B cell (primary cell): ENCODE data around the gene NOP53. TPM values are rescaled to one million over a fixed set of nuclear protein-coding genes. Genes with fewer than 3 reads are reported as not detected.
"Not testable (repeated sequence)": the region's sequence is repeated elsewhere in the genome, so short reads cannot be mapped to it uniquely, and the experiment has no call there.

Source experiments
- ATAC-seq: fragments of 200-7000 bp; cut with Tn5 transposase; one replicate; pipeline ENCODE4 v1.10.0; 2021; ENCODE audit warnings: low read depth, mild to moderate bottlenecking, moderate number of reproducible peaks, moderate library complexity
- CTCF ChIA-PET: fragments of 350-600 bp; sonication (Branson Sonifier 250); formaldehyde crosslinking; loops from one replicate; lab custom pipeline; 2021; ENCODE audit warnings: antibody characterized with exemption, inconsistent platforms; lab: Charles Lee
- POLR2A ChIA-PET: fragments of 350-600 bp; sonication (Branson Sonifier 250); formaldehyde crosslinking; loops from one replicate; lab custom pipeline; 2021; ENCODE audit warnings: antibody characterized with exemption; lab: Charles Lee
- DNase-seq: peaks from one replicate; pipeline ENCODE4 v3.0.0; 2013
- H2AFZ ChIP-seq: 2 replicates; pipeline ENCODE4 v1.6.1; 2012; ENCODE audit warnings: mild to moderate bottlenecking, low read depth, low read length; ENCODE audit not compliant: insufficient read depth, poor library complexity, severe bottlenecking
- H3K27ac ChIP-seq, 2 donors: 1 replicate in 1 of 2; 2 replicates in 1 of 2; pipeline ENCODE4 v1.5.1; 2012 to 2013; ENCODE audit warnings: low read length in 2 of 2, mild to moderate bottlenecking in 2 of 2, moderate library complexity in 1 of 2
- H3K27me3 ChIP-seq, 4 experiments: fragments of 200-600 bp in 1 of 4; sonication (generic) in 1 of 4; replicated peaks in 1 of 4; 1 replicate in 2 of 4; 2 replicates in 2 of 4; pipeline versions ENCODE4 v1.6.1 to v1.7.0; 2013 to 2016; ENCODE audit warnings: low read length in 3 of 4, mild to moderate bottlenecking in 2 of 4, mixed read lengths in 1 of 4, moderate library complexity in 1 of 4; ENCODE audit not compliant: insufficient read depth in 4 of 4, control insufficient read depth in 3 of 4; ENCODE audit errors: control extremely low read depth in 1 of 4
- H3K36me3 ChIP-seq, 2 experiments: replicated peaks in 1 of 2; 1 replicate in 1 of 2; 2 replicates in 1 of 2; pipeline versions ENCODE4 v1.6.1 to v1.7.1; 2013; ENCODE audit warnings: low read length in 1 of 2; ENCODE audit not compliant: insufficient read depth in 2 of 2, control insufficient read depth in 1 of 2; ENCODE audit errors: control extremely low read depth in 1 of 2, extremely low read depth in 1 of 2
- H3K4me1 ChIP-seq, 2 donors: fragments of 200-600 bp in 1 of 2; sonication (generic) in 1 of 2; 1 replicate in 1 of 2; 2 replicates in 1 of 2; pipeline versions ENCODE4 v1.5.1 to v1.6.1; 2013 to 2017; ENCODE audit warnings: low read length in 2 of 2; ENCODE audit not compliant: control insufficient read depth in 2 of 2, insufficient read depth in 2 of 2
- H3K4me2 ChIP-seq: replicated peaks from 2 replicates; pipeline ENCODE3; 2012; ENCODE audit warnings: mild to moderate bottlenecking, low read depth, low read length; ENCODE audit not compliant: poor library complexity, severe bottlenecking
- H3K4me3 ChIP-seq, 5 experiments: fragments of 200-600 bp in 1 of 5; sonication (generic) in 1 of 5; 1 replicate in 3 of 5; 2 replicates in 2 of 5; pipeline versions ENCODE4 v1.5.1 to v1.7.0; 2011 to 2016; ENCODE audit warnings: low read length in 4 of 5, mild to moderate bottlenecking in 4 of 5, low read depth in 2 of 5, control low read depth in 1 of 5, moderate library complexity in 1 of 5; ENCODE audit not compliant: insufficient read depth in 1 of 5; ENCODE audit errors: control extremely low read depth in 1 of 5, extremely low read depth in 1 of 5
- H3K79me2 ChIP-seq: fragments of 200-600 bp; sonication (generic); one replicate; pipeline ENCODE4 v1.6.0; 2016; ENCODE audit warnings: low read length; ENCODE audit not compliant: control insufficient read depth, insufficient read depth
- H3K9ac ChIP-seq: fragments of 200-600 bp; sonication (generic); 2 replicates; pipeline ENCODE4 v1.6.1; 2017; ENCODE audit warnings: mild to moderate bottlenecking, low read length, moderate library complexity
- H3K9me3 ChIP-seq, 3 donors: one replicate each; pipeline versions ENCODE4 v1.6.1 to v1.7.1; 2013; ENCODE audit warnings: low read length in 2 of 3; ENCODE audit not compliant: control insufficient read depth in 2 of 3, insufficient read depth in 1 of 3; ENCODE audit errors: control extremely low read depth in 1 of 3
- H4K20me1 ChIP-seq: 2 replicates; pipeline ENCODE4 v1.6.0; 2012; ENCODE audit warnings: mild to moderate bottlenecking, low read length; ENCODE audit not compliant: insufficient read depth, control insufficient read depth, poor library complexity, severe bottlenecking
- H3K27ac Mint-ChIP-seq: one replicate; pipeline ENCODE4 v1.8.0; 2021; ENCODE audit warnings: mixed read lengths
- H3K27me3 Mint-ChIP-seq: one replicate; pipeline ENCODE4 v1.8.0; 2021; ENCODE audit warnings: mixed read lengths
- H3K4me1 Mint-ChIP-seq: one replicate; pipeline ENCODE4 v1.8.0; 2021; ENCODE audit warnings: mixed read lengths
- H3K4me3 Mint-ChIP-seq: one replicate; pipeline ENCODE4 v1.8.0; 2021; ENCODE audit warnings: mixed read lengths
- H3K9me3 Mint-ChIP-seq: one replicate; pipeline ENCODE4 v1.8.0; 2022; ENCODE audit warnings: mixed read lengths; ENCODE audit not compliant: insufficient read depth
- CTCF ChIP-seq: fragments of 200-600 bp; IDR thresholded peaks from one replicate; pipeline ENCODE4 v1.8.0; 2022; ENCODE audit warnings: antibody characterized with exemption, mild to moderate bottlenecking
- EZH2 ChIP-seq: IDR thresholded peaks from 2 replicates; pipeline ENCODE4 v1.6.1; 2012; ENCODE audit warnings: borderline replicate concordance, low read depth, mild to moderate bottlenecking, moderate library complexity, low read length; ENCODE audit not compliant: insufficient read depth, poor library complexity, severe bottlenecking
- WGBS: methylation state at CpG from one replicate; pipeline ENCODE4 v1.1.5; 2013; ENCODE audit warnings: missing lambda C conversion rate; ENCODE audit not compliant: insufficient coverage; 5-methylcytosine and 5-hydroxymethylcytosine counted together
- intact Hi-C: fragments of 100-400 bp; cut with micrococcal nuclease; formaldehyde crosslinking; loops from one replicate; pipeline ENCODE4 v1.10.0; 2022
- polyA plus RNA-seq: library from polyadenylated mRNA; depleted of rRNA; stranded (reverse); fragments of >200 nt; gene quantifications from 2 replicates; pipeline ENCODE4 v1.2.3, GENCODE V29; 2012
- total RNA-seq, 2 donors: library from RNA; stranded (reverse); fragments of 120-200 nt in 1 of 2; gene quantifications; 1 replicate in 1 of 2; 2 replicates in 1 of 2; pipeline versions ENCODE4 v1.2.3 to v1.2.4, GENCODE V29; 2013 to 2022

Gene NOP53
- total and polyA plus RNA-seq, 2 donors (not counting 1 experiment from before 2014, with no cell fraction given) = 526 to 978 TPM

- Histone ChIP-seq H3K9ac (no peak overlapping the region), H3K4me2 (no peak overlapping the region), H3K4me3 (no peak overlapping the region), H2AFZ (no peak overlapping the region), H3K27me3 (peaks cover 0 to 31% (median 11%) of the 10 kb centered on the region in 4 experiments), H4K20me1 (no peaks in the 10 kb centered on the region), H3K9me3 (peaks cover 0 to 6% (median 0%) of the 10 kb centered on the region in 3 donors), H3K36me3 (no peaks in the 10 kb centered on the region), H3K27ac (no peak overlapping the region), H3K79me2 (no peaks in the 10 kb centered on the region), H3K4me1 (peaks cover 10 to 16% of the 10 kb centered on the region in 2 donors)
- Mint-ChIP-seq H3K4me1 (peaks cover 7% of the 10 kb centered on the region), H3K4me3 (no peak overlapping the region), H3K9me3 (no peaks in the 10 kb centered on the region), H3K27ac (no peak overlapping the region), H3K27me3 (peaks cover 41% of the 10 kb centered on the region)
- 97% methylated on average over 46 of the region's 48 CpGs for WGBS
- DNase-seq (no peak), ATAC-seq (no peak)
- ChIA-PET CTCF (no interaction called here), POLR2A (no interaction called here)
- no peak for TF ChIP-seq EZH2
- no peak for TF ChIP-seq CTCF
- intact Hi-C loops = no loop called here
These were observed 19.5 kb upstream of the NOP53 start for GRCh38 chr19:47725759-47726401.

GRCh38 chr19:47726467-47726866, 18.9 kb upstream of the NOP53 start:
- DNase-seq (no peak), ATAC-seq (no peak)
- Mint-ChIP-seq H3K27me3 (peaks cover 42% of the 10 kb centered on the region), H3K9me3 (no peaks in the 10 kb centered on the region), H3K4me3 (no peak overlapping the region), H3K4me1 (peaks cover 7% of the 10 kb centered on the region), H3K27ac (no peak overlapping the region)
- 83% methylated on average over 2 of the region's 4 CpGs for WGBS
- Histone ChIP-seq H3K27me3 (peaks cover 0 to 32% (median 11%) of the 10 kb centered on the region in 4 experiments), H3K9ac (no peak overlapping the region), H3K4me3 (no peak overlapping the region), H3K4me2 (no peak overlapping the region), H2AFZ (no peak overlapping the region), H3K36me3 (no peaks in the 10 kb centered on the region), H4K20me1 (no peaks in the 10 kb centered on the region), H3K27ac (no peak overlapping the region), H3K4me1 (peaks cover 10 to 16% of the 10 kb centered on the region in 2 donors), H3K9me3 (peaks cover 0 to 8% (median 0%) of the 10 kb centered on the region in 3 donors), H3K79me2 (no peaks in the 10 kb centered on the region)
- intact Hi-C loops = no loop called here
- no peak for TF ChIP-seq CTCF
- no peak for TF ChIP-seq EZH2
- POLR2A ChIA-PET = no interaction called here
- CTCF ChIA-PET = no interaction called here

GRCh38 chr19:47728295-47728694, 17.1 kb upstream of the NOP53 start:
- H3K4me1 Mint-ChIP-seq, H3K27ac Mint-ChIP-seq, H3K9me3 Mint-ChIP-seq, H4K20me1 ChIP-seq, H3K9ac ChIP-seq, H3K4me2 ChIP-seq, H3K4me3 Mint-ChIP-seq, H3K9me3 ChIP-seq, DNase-seq, H2AFZ ChIP-seq, CTCF ChIA-PET, H3K27ac ChIP-seq, H3K36me3 ChIP-seq, intact Hi-C loops, H3K79me2 ChIP-seq, ATAC-seq, POLR2A ChIA-PET, H3K4me3 ChIP-seq: not testable (repeated sequence)
- peaks cover 10 to 16% of the 10 kb centered on the region in 2 donors for H3K4me1 ChIP-seq
- WGBS = 40% methylated on average over 1 of the region's 4 CpGs
- H3K27me3 ChIP-seq = peaks cover 0 to 28% (median 11%) of the 10 kb centered on the region in 4 experiments
- peaks cover 37% of the 10 kb centered on the region for H3K27me3 Mint-ChIP-seq
